H9 (cell line): ENCODE data around the gene DMD. TPM values are rescaled to one million over a fixed set of nuclear protein-coding genes. Genes with fewer than 3 reads are reported as not detected.

Source experiments
- DNase-seq: peaks from one replicate; pipeline ENCODE4 v3.0.0-alpha.2; 2017
- H2AFZ ChIP-seq: one replicate; pipeline ENCODE4 v1.6.1; 2013; ENCODE audit warnings: mild to moderate bottlenecking, low read length, control low read depth, moderate library complexity
- H2AK5ac ChIP-seq: 2 replicates; pipeline ENCODE4 v1.6.1; 2013; ENCODE audit warnings: low read length, control low read depth, mixed read lengths; ENCODE audit not compliant: insufficient read length
- H2BK120ac ChIP-seq: one replicate; pipeline ENCODE4 v1.6.1; 2013; ENCODE audit warnings: low read depth, mild to moderate bottlenecking, low read length, control low read depth, inconsistent platforms; ENCODE audit not compliant: poor library complexity, severe bottlenecking
- H2BK12ac ChIP-seq: 2 replicates; pipeline ENCODE4 v1.6.1; 2013; ENCODE audit warnings: low read length, control low read depth, mixed read lengths, low read depth; ENCODE audit not compliant: insufficient read length
- H2BK15ac ChIP-seq: 2 replicates; pipeline ENCODE4 v1.6.1; 2013; ENCODE audit warnings: low read depth, low read length, control low read depth
- H2BK20ac ChIP-seq: one replicate; pipeline ENCODE4 v1.6.1; 2013; ENCODE audit warnings: low read depth, mild to moderate bottlenecking, low read length, control low read depth, inconsistent platforms; ENCODE audit not compliant: poor library complexity, severe bottlenecking
- H2BK5ac ChIP-seq: 2 replicates; pipeline ENCODE4 v1.6.1; 2013; ENCODE audit warnings: low read length, control low read depth, mixed read lengths; ENCODE audit not compliant: insufficient read length
- H3K14ac ChIP-seq: 2 replicates; pipeline ENCODE4 v1.6.1; 2013; ENCODE audit warnings: low read length, control low read depth; ENCODE audit not compliant: insufficient read depth
- H3K18ac ChIP-seq: 2 replicates; pipeline ENCODE4 v1.6.1; 2013; ENCODE audit warnings: low read depth, mild to moderate bottlenecking, mixed read lengths, low read length, control low read depth; ENCODE audit not compliant: insufficient read length
- H3K23ac ChIP-seq: 2 replicates; pipeline ENCODE4 v1.6.1; 2013; ENCODE audit warnings: low read length, control low read depth, mixed read lengths, low read depth; ENCODE audit not compliant: insufficient read length
- H3K23me2 ChIP-seq: 2 replicates; pipeline ENCODE4 v1.6.1; 2013; ENCODE audit warnings: low read depth, mild to moderate bottlenecking, mixed read lengths, low read length, control low read depth; ENCODE audit not compliant: insufficient read length, poor library complexity, severe bottlenecking
- H3K27ac ChIP-seq: 2 replicates; pipeline ENCODE4 v1.5.1; 2013; ENCODE audit warnings: low read length, control low read depth, mixed read lengths, low read depth; ENCODE audit not compliant: insufficient read length
- H3K27me3 ChIP-seq: 2 replicates; pipeline ENCODE4 v1.6.1; 2013; ENCODE audit warnings: low read length, control low read depth, inconsistent platforms; ENCODE audit not compliant: insufficient read depth
- H3K4ac ChIP-seq: 2 replicates; pipeline ENCODE4 v1.6.1; 2013; ENCODE audit warnings: low read depth, mild to moderate bottlenecking, control low read depth, inconsistent platforms, low read length, moderate library complexity
- H3K4me1 ChIP-seq: 2 replicates; pipeline ENCODE4 v1.6.1; 2013; ENCODE audit warnings: low read length, control low read depth, inconsistent platforms; ENCODE audit not compliant: insufficient read depth
- H3K4me2 ChIP-seq: 2 replicates; pipeline ENCODE4 v1.6.1; 2013; ENCODE audit warnings: low read length, control low read depth, mixed read lengths; ENCODE audit not compliant: insufficient read length, insufficient read depth
- H3K56ac ChIP-seq: 2 replicates; pipeline ENCODE4 v1.6.1; 2013; ENCODE audit warnings: low read depth, mild to moderate bottlenecking, mixed read lengths, low read length, control low read depth; ENCODE audit not compliant: insufficient read length
- H3K79me1 ChIP-seq: 2 replicates; pipeline ENCODE4 v1.6.1; 2013; ENCODE audit warnings: low read depth, mild to moderate bottlenecking, moderate library complexity, low read length, control low read depth, inconsistent platforms; ENCODE audit not compliant: insufficient read depth, poor library complexity, severe bottlenecking
- H3K79me2 ChIP-seq: 2 replicates; pipeline ENCODE4 v1.6.1; 2013; ENCODE audit warnings: low read length, control low read depth, inconsistent platforms; ENCODE audit not compliant: insufficient read depth
- H3K9ac ChIP-seq: 2 replicates; pipeline ENCODE4 v1.6.1; 2013; ENCODE audit warnings: low read length, control low read depth, mixed read lengths; ENCODE audit not compliant: insufficient read length; ENCODE audit errors: extremely low read depth
- H3K9me3 ChIP-seq: one replicate; pipeline ENCODE4 v1.6.1; 2013; ENCODE audit warnings: low read depth, low read length, inconsistent platforms; ENCODE audit not compliant: control insufficient read depth
- H3T11ph ChIP-seq: one replicate; pipeline ENCODE4 v1.6.1; 2013; ENCODE audit warnings: mild to moderate bottlenecking, low read length, control low read depth, inconsistent platforms
- H4K20me1 ChIP-seq: one replicate; pipeline ENCODE4 v1.6.1; 2013; ENCODE audit not compliant: control insufficient read depth, insufficient read length, insufficient read depth
- H4K5ac ChIP-seq: 2 replicates; pipeline ENCODE4 v1.6.1; 2013; ENCODE audit warnings: low read depth, mild to moderate bottlenecking, mixed read lengths, low read length, control low read depth; ENCODE audit not compliant: insufficient read length
- H4K8ac ChIP-seq: replicated peaks from 2 replicates; pipeline ENCODE4 v1.6.1; 2013; ENCODE audit warnings: low read length, control low read depth, mixed read lengths, low read depth; ENCODE audit not compliant: insufficient read length
- H4K91ac ChIP-seq: 2 replicates; pipeline ENCODE4 v1.6.1; 2013; ENCODE audit warnings: low read depth, mild to moderate bottlenecking, moderate library complexity, mixed read lengths, low read length, control low read depth; ENCODE audit not compliant: insufficient read length
- H3K27ac Mint-ChIP-seq, 3 experiments: 2 replicates in 2 of 3; 3 replicates in 1 of 3; pipeline ENCODE4 v1.8.0; 2020 to 2021; ENCODE audit warnings: mixed read lengths in 3 of 3, mild to moderate bottlenecking in 1 of 3, moderate library complexity in 1 of 3
- H3K27me3 Mint-ChIP-seq: 2 replicates; pipeline ENCODE4 v1.8.0; 2021; ENCODE audit warnings: low read depth, mild to moderate bottlenecking, moderate library complexity, mixed read lengths
- H3K36me3 Mint-ChIP-seq, 3 experiments: 2 replicates in 2 of 3; 3 replicates in 1 of 3; pipeline ENCODE4 v1.8.0; 2020 to 2021; ENCODE audit warnings: low read depth in 3 of 3, mixed read lengths in 3 of 3; ENCODE audit not compliant: insufficient read depth in 1 of 3
- H3K4me1 Mint-ChIP-seq, 2 experiments: 2 replicates each; pipeline ENCODE4 v1.8.0; 2020; ENCODE audit warnings: mixed read lengths in 2 of 2
- H3K4me3 Mint-ChIP-seq, 2 experiments: 2 replicates in 1 of 2; 3 replicates in 1 of 2; pipeline ENCODE4 v1.8.0; 2020 to 2021; ENCODE audit warnings: mild to moderate bottlenecking in 2 of 2, mixed read lengths in 2 of 2, moderate library complexity in 1 of 2
- H3K9me3 Mint-ChIP-seq, 2 experiments: 2 replicates in 1 of 2; 3 replicates in 1 of 2; pipeline ENCODE4 v1.8.0; 2020; ENCODE audit warnings: mild to moderate bottlenecking in 2 of 2, mixed read lengths in 2 of 2, moderate library complexity in 1 of 2
- WGBS: extraction: QIAGEN DNeasy Blood & Tissue Kit; methylation state at CpG from one replicate; pipeline ENCODE4 v1.1.7; 2013; ENCODE audit warnings: missing lambda C conversion rate, low lambda C conversion rate, mixed read lengths; ENCODE audit not compliant: insufficient read length; ENCODE audit errors: extremely low coverage; 5-methylcytosine and 5-hydroxymethylcytosine counted together
- total RNA-seq: library from RNA; stranded (reverse); gene quantifications from 2 replicates; pipeline ENCODE4 v1.2.1, GENCODE V29; 2021
- TF ChIP-seq, protein P1 (sequence below): fragments of 200-600 bp; sonication (generic); conservative IDR thresholded peaks from 3 replicates; pipeline ENCODE4 v1.8.0; 2021; ENCODE audit warnings: antibody characterized with exemption, mild to moderate bottlenecking

Gene DMD
- total RNA-seq, 1 experiment from 2014 or later = 3.8 TPM

DNA sequence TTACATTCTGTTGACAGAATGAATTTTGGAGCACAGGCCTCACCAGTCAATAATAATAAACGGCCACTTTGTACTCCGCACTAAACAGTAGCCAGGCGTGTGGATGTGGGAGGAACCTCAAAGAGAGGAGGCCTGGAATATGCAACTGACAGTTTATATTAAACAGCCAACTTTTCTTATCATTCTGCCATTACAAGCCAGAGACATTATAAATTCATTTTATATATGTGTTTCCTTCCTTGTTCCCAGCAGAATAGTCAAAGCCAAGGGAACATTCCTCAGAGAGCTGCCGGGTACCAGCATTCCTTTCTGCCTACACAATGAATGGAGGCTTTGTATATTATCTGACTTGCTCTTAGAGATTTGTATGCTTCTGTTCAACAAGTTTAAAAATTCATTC is 1703.0 kb downstream of the DMD start:
- H2BK120ac ChIP-seq = no peak overlapping the region
- no peak overlapping the region for H2BK12ac ChIP-seq
- H3K79me1 ChIP-seq = no peaks in the 10 kb centered on the region
- H3K4me1 ChIP-seq = no peaks in the 10 kb centered on the region
- H3K27me3 ChIP-seq = no peaks in the 10 kb centered on the region
- H3K9me3 ChIP-seq = no peaks in the 10 kb centered on the region
- H2BK15ac ChIP-seq = no peak overlapping the region
- H3K27ac ChIP-seq = no peak overlapping the region
- no peak overlapping the region for H3K56ac ChIP-seq
- no peak overlapping the region for H3T11ph ChIP-seq
- Mint-ChIP-seq H3K9me3 (peaks cover 43 to 49% of the 10 kb centered on the region in 2 experiments), H3K4me1 (peaks cover 4 to 5% of the 10 kb centered on the region in 2 experiments; a peak in 3 of 4 replicates), H3K27ac (peak overlapping the region in 1 of 3 experiments; percentile 67; a peak in 1 of 7 replicates), H3K27me3 (no peaks in the 10 kb centered on the region), H3K4me3 (no peak overlapping the region), H3K36me3 (0 out of 7 replicates have a peak, but pooled peaks cover 0 to 2% (median 0%) of the 10 kb centered on the region in 3 experiments)
- H3K23ac ChIP-seq = no peak overlapping the region
- no peak overlapping the region for H2AFZ ChIP-seq
- H3K23me2 ChIP-seq = no peaks in the 10 kb centered on the region
- TF ChIP-seq, protein P1, sequence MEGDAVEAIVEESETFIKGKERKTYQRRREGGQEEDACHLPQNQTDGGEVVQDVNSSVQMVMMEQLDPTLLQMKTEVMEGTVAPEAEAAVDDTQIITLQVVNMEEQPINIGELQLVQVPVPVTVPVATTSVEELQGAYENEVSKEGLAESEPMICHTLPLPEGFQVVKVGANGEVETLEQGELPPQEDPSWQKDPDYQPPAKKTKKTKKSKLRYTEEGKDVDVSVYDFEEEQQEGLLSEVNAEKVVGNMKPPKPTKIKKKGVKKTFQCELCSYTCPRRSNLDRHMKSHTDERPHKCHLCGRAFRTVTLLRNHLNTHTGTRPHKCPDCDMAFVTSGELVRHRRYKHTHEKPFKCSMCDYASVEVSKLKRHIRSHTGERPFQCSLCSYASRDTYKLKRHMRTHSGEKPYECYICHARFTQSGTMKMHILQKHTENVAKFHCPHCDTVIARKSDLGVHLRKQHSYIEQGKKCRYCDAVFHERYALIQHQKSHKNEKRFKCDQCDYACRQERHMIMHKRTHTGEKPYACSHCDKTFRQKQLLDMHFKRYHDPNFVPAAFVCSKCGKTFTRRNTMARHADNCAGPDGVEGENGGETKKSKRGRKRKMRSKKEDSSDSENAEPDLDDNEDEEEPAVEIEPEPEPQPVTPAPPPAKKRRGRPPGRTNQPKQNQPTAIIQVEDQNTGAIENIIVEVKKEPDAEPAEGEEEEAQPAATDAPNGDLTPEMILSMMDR = no peak
- no peak overlapping the region for H4K8ac ChIP-seq
- H2AK5ac ChIP-seq = no peak overlapping the region
- H4K5ac ChIP-seq = no peak overlapping the region
- H3K18ac ChIP-seq = no peak overlapping the region
- no peak overlapping the region for H3K9ac ChIP-seq
- H4K20me1 ChIP-seq = no peaks in the 10 kb centered on the region
- DNase-seq = no peak
- no peaks in the 10 kb centered on the region; the same call in 1 of the 2 replicates for H3K79me2 ChIP-seq
- H4K91ac ChIP-seq = no peak overlapping the region
- H3K4me2 ChIP-seq = no peak overlapping the region
- no peak overlapping the region for H2BK5ac ChIP-seq
- H2BK20ac ChIP-seq = no peak overlapping the region
- H3K14ac ChIP-seq = no peak overlapping the region
- WGBS = no CpG with 5 or more reads among the region's 4 CpGs
- H3K4ac ChIP-seq = no peak overlapping the region
